Articular chondrocyte of knee joint (primary cell): ENCODE measurements around the gene COG8. TPM values are rescaled to one million over a fixed set of nuclear protein-coding genes. Genes with fewer than 3 reads are reported as not detected.

Experiments used
- total RNA-seq: library from RNA; depleted of rRNA; stranded (reverse); fragments of >200 nt; gene quantifications from 2 replicates; pipeline ENCODE4 v1.2.3, GENCODE V29; 2012

COG8 gene, protein sequence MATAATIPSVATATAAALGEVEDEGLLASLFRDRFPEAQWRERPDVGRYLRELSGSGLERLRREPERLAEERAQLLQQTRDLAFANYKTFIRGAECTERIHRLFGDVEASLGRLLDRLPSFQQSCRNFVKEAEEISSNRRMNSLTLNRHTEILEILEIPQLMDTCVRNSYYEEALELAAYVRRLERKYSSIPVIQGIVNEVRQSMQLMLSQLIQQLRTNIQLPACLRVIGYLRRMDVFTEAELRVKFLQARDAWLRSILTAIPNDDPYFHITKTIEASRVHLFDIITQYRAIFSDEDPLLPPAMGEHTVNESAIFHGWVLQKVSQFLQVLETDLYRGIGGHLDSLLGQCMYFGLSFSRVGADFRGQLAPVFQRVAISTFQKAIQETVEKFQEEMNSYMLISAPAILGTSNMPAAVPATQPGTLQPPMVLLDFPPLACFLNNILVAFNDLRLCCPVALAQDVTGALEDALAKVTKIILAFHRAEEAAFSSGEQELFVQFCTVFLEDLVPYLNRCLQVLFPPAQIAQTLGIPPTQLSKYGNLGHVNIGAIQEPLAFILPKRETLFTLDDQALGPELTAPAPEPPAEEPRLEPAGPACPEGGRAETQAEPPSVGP
- 30.1 and 36.6 TPM in 2 replicates for total RNA-seq

GRCh38 chr16:69339289-69340094, at the start of gene COG8, which contains the start of gene NIP7:
Gene COG8, minus strand, starts transcription at chr16:69339564. Its CDS starts 12 bp downstream, at chr16:69339552.
Gene NIP7, plus strand, starts transcription at chr16:69339772. Its CDS starts 58 bp downstream, at chr16:69339830.

GRCh38 chr16:69351309-69352027, 12.1 kb upstream of the COG8 start, which contains the start of gene TMED6:
Gene TMED6, minus strand, starts transcription at chr16:69351786. Its CDS starts 33 bp downstream, at chr16:69351753.

GRCh38 chr16:69330286-69331109, 8.9 kb downstream of the COG8 start, which contains the start of gene PDF:
Gene PDF, minus strand, starts transcription at chr16:69330588. Its CDS starts 18 bp downstream, at chr16:69330570.

GRCh38 chr16:69310653-69311532, 28.5 kb downstream of the COG8 start, which contains the start of gene VPS4A:
Gene VPS4A, plus strand, starts transcription at chr16:69311350. Its CDS starts 162 bp downstream, at chr16:69311512.

Other genes with a start within 250 kb of the COG8 start
- 9.4 and 12.3 TPM in 2 replicates for gene HAS3, start 233.9 kb downstream of the COG8 start, total RNA-seq
- gene CHTF8, start 207.0 kb downstream of the COG8 start, total RNA-seq: 48.3 and 66.7 TPM in 2 replicates
- 19.5 and 21.2 TPM in 2 replicates for gene UTP4, start 206.9 kb downstream of the COG8 start, total RNA-seq
- 66.7 and 69.9 TPM in 2 replicates for gene SNTB2, start 152.4 kb downstream of the COG8 start, total RNA-seq
- gene VPS4A, start 28.2 kb downstream of the COG8 start, total RNA-seq: 22.9 and 27.0 TPM in 2 replicates
- 8.0 and 9.5 TPM in 2 replicates for gene PDF, start 9.0 kb downstream of the COG8 start, total RNA-seq
- 19.6 and 23.9 TPM in 2 replicates for gene NIP7, start 208 bp upstream of the COG8 start, total RNA-seq
- gene TMED6, start 12.2 kb upstream of the COG8 start, total RNA-seq: 0.22 and 0.65 TPM in 2 replicates
- 18.7 and 22.2 TPM in 2 replicates for gene TERF2, start 46.4 kb upstream of the COG8 start, total RNA-seq
- gene CYB5B, start 85.1 kb upstream of the COG8 start, total RNA-seq: 64.9 and 68.9 TPM in 2 replicates
- gene NFAT5, start 226.4 kb upstream of the COG8 start, total RNA-seq: 40.1 and 47.8 TPM in 2 replicates